Hematopoietic multipotent progenitor cell treated with erythropoietin and hydrocortisone succinate and interleukin-3 and kit ligand, for 17 days (in vitro differentiated cells): Measurements from ENCODE around the gene TRERF1.

Source experiments
- DNase-seq: peaks from one replicate; pipeline ENCODE4 v3.0.0-alpha.2; 2015; ENCODE audit warnings: low spot score

Gene TRERF1

GRCh38 chr6:42302411-42302810, 149.3 kb downstream of the TRERF1 start:
- DNase-seq = no peak

GRCh38 chr6:42301986-42302385, 149.7 kb downstream of the TRERF1 start:
- DNase-seq = no peak

GRCh38 chr6:42300701-42301100, 151.0 kb downstream of the TRERF1 start:
- DNase-seq = no peak

- DNase-seq = no peak
Observed at GRCh38 chr6:42300185-42300584, 151.5 kb downstream of the TRERF1 start.

GRCh38 chr6:42297661-42298060, 154.1 kb downstream of the TRERF1 start:
- DNase-seq = no peak

- DNase-seq = no peak
Observed at GRCh38 chr6:42296614-42297013, 155.1 kb downstream of the TRERF1 start.

GRCh38 chr6:42295677-42296076, 156.0 kb downstream of the TRERF1 start:
- no peak for DNase-seq

GRCh38 chr6:42295181-42295580, 156.5 kb downstream of the TRERF1 start:
- no peak for DNase-seq

- no peak for DNase-seq
Observed at GRCh38 chr6:42294759-42295158, 157.0 kb downstream of the TRERF1 start.

- no peak for DNase-seq
Observed at GRCh38 chr6:42293386-42293977, 158.2 kb downstream of the TRERF1 start.

- no peak for DNase-seq
Observed at GRCh38 chr6:42292004-42292740, 159.6 kb downstream of the TRERF1 start.

GRCh38 chr6:42287756-42288155, 164.0 kb downstream of the TRERF1 start:
- no peak for DNase-seq

GRCh38 chr6:42281570-42281969, 170.2 kb downstream of the TRERF1 start:
- DNase-seq = no peak

GRCh38 chr6:42280966-42281533, 170.7 kb downstream of the TRERF1 start:
- no peak for DNase-seq

GRCh38 chr6:42279966-42280629, 171.6 kb downstream of the TRERF1 start:
- no peak for DNase-seq

- no peak for DNase-seq
Observed at GRCh38 chr6:42279144-42279781, 172.5 kb downstream of the TRERF1 start.

GRCh38 chr6:42278131-42278853, 173.4 kb downstream of the TRERF1 start:
- no peak for DNase-seq

GRCh38 chr6:42276034-42276890, 175.5 kb downstream of the TRERF1 start:
- DNase-seq = no peak

- DNase-seq = no peak
Observed at GRCh38 chr6:42275376-42276033, 176.2 kb downstream of the TRERF1 start.

- DNase-seq = no peak
Observed at GRCh38 chr6:42274898-42275297, 176.8 kb downstream of the TRERF1 start.
